ENCODE measurements around the gene CD80. TPM values are rescaled to one million over a fixed set of nuclear protein-coding genes. Genes with fewer than 3 reads are reported as not detected.

CD80 gene, protein sequence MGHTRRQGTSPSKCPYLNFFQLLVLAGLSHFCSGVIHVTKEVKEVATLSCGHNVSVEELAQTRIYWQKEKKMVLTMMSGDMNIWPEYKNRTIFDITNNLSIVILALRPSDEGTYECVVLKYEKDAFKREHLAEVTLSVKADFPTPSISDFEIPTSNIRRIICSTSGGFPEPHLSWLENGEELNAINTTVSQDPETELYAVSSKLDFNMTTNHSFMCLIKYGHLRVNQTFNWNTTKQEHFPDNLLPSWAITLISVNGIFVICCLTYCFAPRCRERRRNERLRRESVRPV
- under 1 TPM in 1 of 4 donors, not detected in 3; 0.22 TPM for total RNA-seq
- under 1 TPM in 2 of 3 donors, not detected in 1; 0.06 to 0.07 TPM for polyA plus RNA-seq
- long read RNA-seq, donor 1, result 0 reads
- long read RNA-seq, donor 2, result 0 reads

DNA sequence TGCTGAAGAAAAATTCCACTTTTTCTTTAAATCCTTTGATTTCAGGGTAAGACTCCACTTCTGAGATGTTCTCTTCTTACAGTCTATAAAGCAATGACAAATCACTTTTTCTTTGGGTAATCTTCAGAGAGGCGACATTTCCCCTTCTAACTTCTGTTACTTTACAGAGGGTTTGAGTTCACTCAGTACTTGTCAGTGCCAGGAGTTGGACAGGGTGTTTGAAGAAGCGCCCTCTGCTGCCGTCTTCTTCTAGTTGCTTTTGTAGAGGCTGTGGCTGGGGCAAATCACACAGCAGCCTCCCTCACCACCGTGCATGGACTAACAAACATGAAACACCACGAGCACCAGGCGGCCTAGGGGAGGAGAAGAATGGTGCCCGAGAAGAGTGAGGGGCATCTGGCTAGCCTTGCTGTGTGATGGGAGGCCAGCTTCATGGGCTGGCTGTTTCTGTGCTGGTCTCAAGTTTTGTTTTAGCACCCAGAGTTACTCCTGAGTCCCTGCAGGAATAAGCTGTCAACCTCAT, at the start of gene CD80:
CD80 (minus strand) TSS at position 174 of the 523 bp plus-strand sequence. CDS start 1,886 bp downstream, outside the sequence.
- Histone ChIP-seq H3K4me3 (no peak within 1 kb of the TSS), H3K4me1 (no peaks in the 10 kb centered on the region), H3K27ac (no peak within 1 kb of the TSS), H3K36me3 (ENCODE audit: insufficient read depth in 1 of 2, low read depth in 1 of 2) (no peaks in the 10 kb centered on the region), H3K27me3 (ENCODE audit: insufficient read depth in 3 of 3, low read length in 2 of 3) (no peaks in the 10 kb centered on the region), H3K9me3 (no peaks in the 10 kb centered on the region)
- ATAC-seq (peak in 3 of 4 donors; percentile 33 to 67 (median 57)), DNase-seq (peak; percentile 28 to 54)
- TF ChIP-seq, protein P1, sequence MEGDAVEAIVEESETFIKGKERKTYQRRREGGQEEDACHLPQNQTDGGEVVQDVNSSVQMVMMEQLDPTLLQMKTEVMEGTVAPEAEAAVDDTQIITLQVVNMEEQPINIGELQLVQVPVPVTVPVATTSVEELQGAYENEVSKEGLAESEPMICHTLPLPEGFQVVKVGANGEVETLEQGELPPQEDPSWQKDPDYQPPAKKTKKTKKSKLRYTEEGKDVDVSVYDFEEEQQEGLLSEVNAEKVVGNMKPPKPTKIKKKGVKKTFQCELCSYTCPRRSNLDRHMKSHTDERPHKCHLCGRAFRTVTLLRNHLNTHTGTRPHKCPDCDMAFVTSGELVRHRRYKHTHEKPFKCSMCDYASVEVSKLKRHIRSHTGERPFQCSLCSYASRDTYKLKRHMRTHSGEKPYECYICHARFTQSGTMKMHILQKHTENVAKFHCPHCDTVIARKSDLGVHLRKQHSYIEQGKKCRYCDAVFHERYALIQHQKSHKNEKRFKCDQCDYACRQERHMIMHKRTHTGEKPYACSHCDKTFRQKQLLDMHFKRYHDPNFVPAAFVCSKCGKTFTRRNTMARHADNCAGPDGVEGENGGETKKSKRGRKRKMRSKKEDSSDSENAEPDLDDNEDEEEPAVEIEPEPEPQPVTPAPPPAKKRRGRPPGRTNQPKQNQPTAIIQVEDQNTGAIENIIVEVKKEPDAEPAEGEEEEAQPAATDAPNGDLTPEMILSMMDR (IDR thresholded peaks at IDR 0.05), result no peak
- WGBS, 3 donors, result 38 to 42% (median 42%) methylated on average over 7 of the region's 7 CpGs
- intact Hi-C loops (cut with DNase I), result no loop called here

DNA sequence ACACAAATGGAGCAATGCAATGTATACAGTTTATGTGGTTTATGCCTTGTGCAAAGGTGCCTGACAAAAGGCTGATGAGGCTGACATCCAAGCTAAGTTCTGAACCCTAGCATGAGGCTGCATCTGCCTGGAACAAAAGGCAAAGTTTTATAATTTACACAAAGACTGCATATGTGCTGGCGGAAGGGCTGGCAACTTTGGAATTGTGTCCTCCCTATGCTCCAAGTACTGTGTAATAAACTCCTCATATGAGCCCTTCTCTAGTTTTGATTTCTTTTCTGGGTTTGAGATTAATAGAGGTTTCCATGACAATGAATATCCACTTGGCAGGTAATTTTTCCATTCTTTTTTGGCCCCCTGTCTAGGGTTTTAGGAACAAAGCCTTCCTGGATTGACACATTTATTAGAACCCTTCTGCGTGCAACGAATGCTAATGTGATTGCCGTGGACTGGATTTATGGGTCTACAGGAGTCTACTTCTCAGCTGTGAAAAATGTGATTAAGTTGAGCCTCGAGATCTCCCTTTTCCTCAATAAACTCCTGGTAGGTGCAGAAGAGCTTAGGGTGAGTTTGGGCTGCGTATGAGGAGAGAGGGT, 49.1 kb upstream of the CD80 start:
- Histone ChIP-seq H3K27me3 (ENCODE audit: insufficient read depth in 3 of 3, low read length in 2 of 3) (no peaks in the 10 kb centered on the region), H3K4me3 (no peak overlapping the region), H3K36me3 (ENCODE audit: insufficient read depth in 1 of 2, low read depth in 1 of 2) (no peaks in the 10 kb centered on the region), H3K4me1 (no peaks in the 10 kb centered on the region), H3K9me3 (no peaks in the 10 kb centered on the region), H3K27ac (no peak overlapping the region)
- intact Hi-C loops (cut with DNase I), result no loop called here
- ATAC-seq, result no peak
- DNase-seq, result no peak
- WGBS, 3 donors, result 70 to 80% (median 71%) methylated on average over 6 of the region's 6 CpGs
- TF ChIP-seq, protein P1 (IDR thresholded peaks at IDR 0.05), result no peak

DNA sequence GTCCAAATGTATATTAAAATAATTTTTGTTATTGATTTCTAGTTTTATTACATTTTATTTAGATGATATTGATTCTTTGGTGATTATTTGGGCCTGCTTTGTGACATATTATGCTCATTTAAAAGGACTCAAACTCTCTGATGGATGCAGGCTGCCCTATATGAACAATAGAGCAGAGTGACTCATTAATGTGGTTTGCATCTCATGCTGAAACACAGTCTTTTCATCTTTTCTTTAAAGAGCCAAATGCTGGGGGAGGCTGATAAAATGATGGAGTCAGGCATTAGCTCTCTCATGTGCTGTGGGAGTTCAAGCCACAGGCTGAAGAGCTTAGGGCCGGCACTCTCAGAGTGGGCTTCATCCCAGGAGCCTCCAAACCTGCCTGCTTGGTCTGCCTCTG, 45.5 kb upstream of the CD80 start:
- H3K9me3 ChIP-seq, result no peaks in the 10 kb centered on the region
- no peak for DNase-seq

DNA sequence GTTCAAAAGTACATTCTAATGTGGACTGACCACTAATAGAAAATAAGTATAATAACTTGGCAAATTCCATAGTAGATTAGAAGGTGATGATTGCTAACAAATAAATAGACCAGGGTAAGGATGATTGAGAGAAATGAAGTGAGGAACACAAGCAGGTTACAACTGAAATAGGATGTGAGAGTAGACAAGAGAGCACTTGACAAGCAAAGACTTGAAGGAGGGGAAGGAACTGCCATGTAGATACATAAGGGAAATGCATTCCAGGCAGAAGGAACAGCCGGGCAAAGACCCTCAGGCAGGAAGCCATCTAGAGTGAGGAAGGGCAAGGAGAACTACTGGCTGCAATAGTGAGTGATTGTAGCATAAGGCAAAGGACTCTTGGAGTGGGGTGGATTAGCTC, 43.3 kb upstream of the CD80 start:
- no peak for DNase-seq
- Histone ChIP-seq H3K27me3 (ENCODE audit: insufficient read depth in 3 of 3, low read length in 2 of 3) (no peaks in the 10 kb centered on the region), H3K27ac (no peak overlapping the region), H3K36me3 (ENCODE audit: insufficient read depth in 1 of 2, low read depth in 1 of 2) (no peaks in the 10 kb centered on the region), H3K9me3 (no peaks in the 10 kb centered on the region), H3K4me3 (no peak overlapping the region), H3K4me1 (peaks cover 21% of the 10 kb centered on the region)
- 62 to 81% (median 65%) methylated on average over 1 of the region's 1 CpG for WGBS, 3 donors
- TF ChIP-seq, protein P1 (IDR thresholded peaks at IDR 0.05), result no peak
- ATAC-seq, result no peak
- intact Hi-C loops (cut with DNase I), result no loop called here

More for the DNA sequence above, 45.5 kb upstream of the CD80 start:
- intact Hi-C loops (cut with DNase I), result no loop called here
- Histone ChIP-seq H3K4me3 (no peak overlapping the region), H3K36me3 (ENCODE audit: insufficient read depth in 1 of 2, low read depth in 1 of 2) (no peaks in the 10 kb centered on the region), H3K27me3 (ENCODE audit: insufficient read depth in 3 of 3, low read length in 2 of 3) (no peaks in the 10 kb centered on the region), H3K27ac (no peak overlapping the region), H3K4me1 (peaks cover 4% of the 10 kb centered on the region)
- WGBS, 3 donors, result 84 to 90% (median 87%) methylated on average over 1 of the region's 1 CpG
- ATAC-seq, result no peak
- TF ChIP-seq, protein P1 (IDR thresholded peaks at IDR 0.05), result no peak
